ENCODE measurements around the gene GRIK1.

GRIK1 gene

GRCh38 chr21:29547998-29548397 lies 391.8 kb downstream of the GRIK1 start:
- Histone ChIP-seq H3K79me2 (ENCODE audit: insufficient read depth, low read length) (no peaks in the 10 kb centered on the region), H3K27me3 (ENCODE audit: insufficient read depth, low read length, poor library complexity) (no peaks in the 10 kb centered on the region), H3K9ac (ENCODE audit: low read depth, low read length) (no peak overlapping the region), H3K36me3 (ENCODE audit: insufficient read depth, low read length) (no peaks in the 10 kb centered on the region), H3K9me3 (ENCODE audit: insufficient read depth, low read length, severe bottlenecking) (no peaks in the 10 kb centered on the region), H4K20me1 (ENCODE audit: insufficient read depth, low read length) (no peaks in the 10 kb centered on the region), H3K4me2 (ENCODE audit: insufficient read depth, low read length) (no peak overlapping the region), H3K4me3 (ENCODE audit: low read depth in 1 of 2, low read length in 2 of 2) (no peak overlapping the region), H2AFZ (ENCODE audit: low read depth, low read length) (no peak overlapping the region), H3K27ac (ENCODE audit: low read length) (no peak overlapping the region), H3K4me1 (ENCODE audit: insufficient read depth, low read length) (no peaks in the 10 kb centered on the region)
- no peak for ATAC-seq (ENCODE audit: insufficient read depth, low read depth)
- TF ChIP-seq CTCF (IDR thresholded peaks at IDR 0.05; ENCODE audit: borderline replicate concordance, extremely low read depth, low read length, poor library complexity, severe bottlenecking) (no peak), EZH2 (IDR thresholded peaks at IDR 0.05; ENCODE audit: borderline replicate concordance, low read depth, low read length, severe bottlenecking) (no peak)
- no peak for DNase-seq

- H3K4me2 ChIP-seq (ENCODE audit: insufficient read depth, low read length): no peak overlapping the region
- no peaks in the 10 kb centered on the region for H3K79me2 ChIP-seq (ENCODE audit: insufficient read depth, low read length)
- H3K4me1 ChIP-seq (ENCODE audit: insufficient read depth, low read length): no peaks in the 10 kb centered on the region
- no peak overlapping the region for H3K4me3 ChIP-seq (ENCODE audit: low read depth in 1 of 2, low read length in 2 of 2)
- H3K27ac ChIP-seq (ENCODE audit: low read length): no peak overlapping the region
- ATAC-seq (ENCODE audit: insufficient read depth, low read depth): no peak
- no peaks in the 10 kb centered on the region for H3K36me3 ChIP-seq (ENCODE audit: insufficient read depth, low read length)
- H3K9ac ChIP-seq (ENCODE audit: low read depth, low read length): no peak overlapping the region
- H3K9me3 ChIP-seq (ENCODE audit: insufficient read depth, low read length, severe bottlenecking): no peaks in the 10 kb centered on the region
- no peak overlapping the region for H2AFZ ChIP-seq (ENCODE audit: low read depth, low read length)
- H4K20me1 ChIP-seq (ENCODE audit: insufficient read depth, low read length): no peaks in the 10 kb centered on the region
- no peaks in the 10 kb centered on the region for H3K27me3 ChIP-seq (ENCODE audit: insufficient read depth, low read length, poor library complexity)
- no peak for DNase-seq
- TF ChIP-seq CTCF (IDR thresholded peaks at IDR 0.05; ENCODE audit: borderline replicate concordance, extremely low read depth, low read length, poor library complexity, severe bottlenecking) (no peak), EZH2 (IDR thresholded peaks at IDR 0.05; ENCODE audit: borderline replicate concordance, low read depth, low read length, severe bottlenecking) (no peak)
Measured at GRCh38 chr21:29546071-29546470, 393.7 kb downstream of the GRIK1 start.

- TF ChIP-seq CTCF (IDR thresholded peaks at IDR 0.05; ENCODE audit: borderline replicate concordance, extremely low read depth, low read length, poor library complexity, severe bottlenecking): no peak
- TF ChIP-seq EZH2 (IDR thresholded peaks at IDR 0.05; ENCODE audit: borderline replicate concordance, low read depth, low read length, severe bottlenecking): no peak
- H3K27me3 ChIP-seq (ENCODE audit: insufficient read depth, low read length, poor library complexity): no peaks in the 10 kb centered on the region
- DNase-seq: no peak
- H3K4me3 ChIP-seq (ENCODE audit: low read depth in 1 of 2, low read length in 2 of 2): no peak overlapping the region
- H3K36me3 ChIP-seq (ENCODE audit: insufficient read depth, low read length): no peaks in the 10 kb centered on the region
- H3K27ac ChIP-seq (ENCODE audit: low read length): no peak overlapping the region
- H3K9ac ChIP-seq (ENCODE audit: low read depth, low read length): no peak overlapping the region
- no peaks in the 10 kb centered on the region for H3K4me1 ChIP-seq (ENCODE audit: insufficient read depth, low read length)
- no peaks in the 10 kb centered on the region for H3K9me3 ChIP-seq (ENCODE audit: insufficient read depth, low read length, severe bottlenecking)
- no peaks in the 10 kb centered on the region for H4K20me1 ChIP-seq (ENCODE audit: insufficient read depth, low read length)
- H3K79me2 ChIP-seq (ENCODE audit: insufficient read depth, low read length): no peaks in the 10 kb centered on the region
- H2AFZ ChIP-seq (ENCODE audit: low read depth, low read length): no peak overlapping the region
- no peak for ATAC-seq (ENCODE audit: insufficient read depth, low read depth)
- no peak overlapping the region for H3K4me2 ChIP-seq (ENCODE audit: insufficient read depth, low read length)
Measured at GRCh38 chr21:29540289-29540688, 399.5 kb downstream of the GRIK1 start.

- no peaks in the 10 kb centered on the region for H3K27me3 ChIP-seq (ENCODE audit: insufficient read depth, low read length, poor library complexity)
- no peaks in the 10 kb centered on the region for H3K36me3 ChIP-seq (ENCODE audit: insufficient read depth, low read length)
- no peak for ATAC-seq (ENCODE audit: insufficient read depth, low read depth)
- no peak overlapping the region for H3K4me3 ChIP-seq (ENCODE audit: low read depth in 1 of 2, low read length in 2 of 2)
- H3K4me1 ChIP-seq (ENCODE audit: insufficient read depth, low read length): no peaks in the 10 kb centered on the region
- TF ChIP-seq EZH2 (IDR thresholded peaks at IDR 0.05; ENCODE audit: borderline replicate concordance, low read depth, low read length, severe bottlenecking) (no peak), CTCF (IDR thresholded peaks at IDR 0.05; ENCODE audit: borderline replicate concordance, extremely low read depth, low read length, poor library complexity, severe bottlenecking) (no peak)
- DNase-seq: no peak
- H3K9me3 ChIP-seq (ENCODE audit: insufficient read depth, low read length, severe bottlenecking): no peaks in the 10 kb centered on the region
- no peak overlapping the region for H3K4me2 ChIP-seq (ENCODE audit: insufficient read depth, low read length)
- no peaks in the 10 kb centered on the region for H4K20me1 ChIP-seq (ENCODE audit: insufficient read depth, low read length)
- H3K9ac ChIP-seq (ENCODE audit: low read depth, low read length): no peak overlapping the region
- no peak overlapping the region for H3K27ac ChIP-seq (ENCODE audit: low read length)
- no peaks in the 10 kb centered on the region for H3K79me2 ChIP-seq (ENCODE audit: insufficient read depth, low read length)
- no peak overlapping the region for H2AFZ ChIP-seq (ENCODE audit: low read depth, low read length)
Measured at GRCh38 chr21:29538115-29538514, 401.7 kb downstream of the GRIK1 start.
